Hepatocyte (in vitro differentiated cells): ENCODE data around the gene GALNT13.

Source experiments
- EZH2 ChIP-seq: fragments of 200-600 bp; sonication (generic); IDR thresholded peaks from 2 replicates; pipeline ENCODE4 v1.6.1; 2016; ENCODE audit warnings: antibody characterized with exemption, mild to moderate bottlenecking, borderline replicate concordance
- EZH2phosphoT487 ChIP-seq: fragments of 200-600 bp; sonication (generic); IDR thresholded peaks from one replicate; pipeline ENCODE4 v1.6.1; 2018; ENCODE audit warnings: antibody characterized with exemption, mild to moderate bottlenecking, low read depth, moderate library complexity; ENCODE audit not compliant: unreplicated experiment, severe bottlenecking
- TF ChIP-seq, protein P1 (sequence below): fragments of 200-600 bp; sonication (generic); IDR thresholded peaks from 2 replicates; pipeline ENCODE4 v1.5.1; 2016; ENCODE audit warnings: antibody characterized with exemption, mild to moderate bottlenecking; ENCODE audit not compliant: poor library complexity

DNA sequence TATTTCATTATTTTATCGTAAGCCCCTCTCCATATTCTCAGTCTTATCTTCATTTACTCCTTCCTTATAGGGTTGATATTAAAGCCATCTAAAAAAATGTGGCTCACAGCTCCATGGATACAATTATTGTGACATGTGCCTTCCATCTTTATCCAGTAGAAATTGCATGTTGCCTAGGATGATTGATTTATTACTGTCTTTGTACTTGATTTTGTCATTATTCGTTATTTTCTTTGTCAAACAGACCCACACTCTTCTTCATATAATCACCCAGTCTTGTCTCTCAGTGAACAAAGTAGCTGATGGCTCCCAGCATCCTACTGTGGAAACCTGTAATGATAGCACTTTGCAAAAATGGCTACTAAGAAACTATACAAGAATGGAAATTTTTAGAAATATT lies 574.6 kb downstream of the GALNT13 start:
- TF ChIP-seq EZH2phosphoT487: no peak
- TF ChIP-seq, protein P1, sequence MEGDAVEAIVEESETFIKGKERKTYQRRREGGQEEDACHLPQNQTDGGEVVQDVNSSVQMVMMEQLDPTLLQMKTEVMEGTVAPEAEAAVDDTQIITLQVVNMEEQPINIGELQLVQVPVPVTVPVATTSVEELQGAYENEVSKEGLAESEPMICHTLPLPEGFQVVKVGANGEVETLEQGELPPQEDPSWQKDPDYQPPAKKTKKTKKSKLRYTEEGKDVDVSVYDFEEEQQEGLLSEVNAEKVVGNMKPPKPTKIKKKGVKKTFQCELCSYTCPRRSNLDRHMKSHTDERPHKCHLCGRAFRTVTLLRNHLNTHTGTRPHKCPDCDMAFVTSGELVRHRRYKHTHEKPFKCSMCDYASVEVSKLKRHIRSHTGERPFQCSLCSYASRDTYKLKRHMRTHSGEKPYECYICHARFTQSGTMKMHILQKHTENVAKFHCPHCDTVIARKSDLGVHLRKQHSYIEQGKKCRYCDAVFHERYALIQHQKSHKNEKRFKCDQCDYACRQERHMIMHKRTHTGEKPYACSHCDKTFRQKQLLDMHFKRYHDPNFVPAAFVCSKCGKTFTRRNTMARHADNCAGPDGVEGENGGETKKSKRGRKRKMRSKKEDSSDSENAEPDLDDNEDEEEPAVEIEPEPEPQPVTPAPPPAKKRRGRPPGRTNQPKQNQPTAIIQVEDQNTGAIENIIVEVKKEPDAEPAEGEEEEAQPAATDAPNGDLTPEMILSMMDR: no peak
- TF ChIP-seq EZH2: no peak
